Activated naive CD4-positive, alpha-beta T cell treated with anti-CD3 and anti-CD28 coated beads, Interleukin-2, amount 50 U/mL, for 24 hours (primary cell): ENCODE data around the gene SYNE1.
"Not testable (repeated sequence)": the region's sequence is repeated elsewhere in the genome, so short reads cannot be mapped to it uniquely, and the experiment has no call there.

Experiments
- H3K27ac Mint-ChIP-seq: one replicate; pipeline ENCODE4 v1.8.0; 2021; ENCODE audit warnings: mild to moderate bottlenecking, mixed read lengths
- H3K27me3 Mint-ChIP-seq: one replicate; pipeline ENCODE4 v1.8.0; 2021; ENCODE audit warnings: mixed read lengths
- H3K36me3 Mint-ChIP-seq: one replicate; pipeline ENCODE4 v1.8.0; 2021; ENCODE audit warnings: mixed read lengths
- H3K4me1 Mint-ChIP-seq: one replicate; pipeline ENCODE4 v1.8.0; 2021; ENCODE audit warnings: mixed read lengths
- H3K4me3 Mint-ChIP-seq: one replicate; pipeline ENCODE4 v1.8.0; 2021; ENCODE audit warnings: mild to moderate bottlenecking, mixed read lengths
- H3K9me3 Mint-ChIP-seq: one replicate; pipeline ENCODE4 v1.8.0; 2021; ENCODE audit warnings: mixed read lengths

Gene SYNE1

GRCh38 chr6:152492281-152492680 is 144.9 kb downstream of the SYNE1 start:
- H3K27me3 Mint-ChIP-seq, H3K36me3 Mint-ChIP-seq, H3K27ac Mint-ChIP-seq, H3K4me3 Mint-ChIP-seq, H3K4me1 Mint-ChIP-seq, H3K9me3 Mint-ChIP-seq: not testable (repeated sequence)

GRCh38 chr6:152491501-152491900 is 145.7 kb downstream of the SYNE1 start:
- H3K27me3 Mint-ChIP-seq, H3K36me3 Mint-ChIP-seq, H3K4me1 Mint-ChIP-seq, H3K9me3 Mint-ChIP-seq, H3K27ac Mint-ChIP-seq, H3K4me3 Mint-ChIP-seq: not testable (repeated sequence)

DNA sequence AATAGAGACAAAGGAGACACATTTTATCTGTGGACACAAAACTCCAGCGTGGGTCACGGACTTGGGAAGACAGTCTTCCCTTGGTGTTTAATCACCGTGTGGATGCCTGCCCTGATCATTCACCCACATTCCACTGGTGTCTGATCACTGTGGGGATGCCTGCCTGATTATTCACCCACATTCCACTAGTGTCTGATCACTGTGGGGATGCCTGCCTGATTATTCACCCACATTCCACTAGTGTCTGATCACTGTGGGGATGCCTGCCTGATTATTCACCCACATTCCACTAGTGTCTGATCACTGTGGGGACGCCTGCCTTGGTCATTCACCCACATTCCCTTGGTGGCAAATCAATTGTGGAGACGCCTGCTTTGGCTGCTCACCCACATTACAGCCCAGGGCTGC is 146.2 kb downstream of the SYNE1 start:
- not testable (repeated sequence) for H3K27ac Mint-ChIP-seq, H3K27me3 Mint-ChIP-seq, H3K9me3 Mint-ChIP-seq, H3K36me3 Mint-ChIP-seq, H3K4me1 Mint-ChIP-seq, H3K4me3 Mint-ChIP-seq

- Mint-ChIP-seq H3K4me3 (no peak overlapping the region), H3K27me3 (peaks cover 2% of the 10 kb centered on the region), H3K27ac (no peak overlapping the region), H3K4me1 (no peaks in the 10 kb centered on the region), H3K9me3 (no peaks in the 10 kb centered on the region), H3K36me3 (no peaks in the 10 kb centered on the region)
Measured at GRCh38 chr6:152484806-152485205, 152.4 kb downstream of the SYNE1 start.

DNA sequence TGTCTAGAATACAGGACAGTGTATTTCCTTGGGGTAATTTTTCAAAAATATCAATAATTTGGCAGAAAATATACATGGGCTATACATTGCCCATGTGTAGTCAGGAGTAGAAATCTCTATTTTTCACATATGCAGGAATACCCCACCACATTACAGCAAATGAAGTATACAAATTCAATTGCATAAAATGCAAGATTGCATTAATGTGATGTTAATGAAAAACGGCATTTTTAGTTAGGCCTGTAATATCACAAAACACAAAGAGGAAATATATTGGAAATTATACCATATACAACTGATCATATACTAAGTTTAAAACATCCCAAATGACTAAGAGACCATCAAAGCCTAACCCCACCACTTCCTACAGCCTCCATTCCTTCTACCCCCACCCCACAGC is 154.9 kb downstream of the SYNE1 start:
- Mint-ChIP-seq H3K36me3 (no peaks in the 10 kb centered on the region), H3K4me1 (no peaks in the 10 kb centered on the region), H3K27ac (no peak overlapping the region), H3K9me3 (no peaks in the 10 kb centered on the region), H3K27me3 (peaks cover 2% of the 10 kb centered on the region), H3K4me3 (no peak overlapping the region)

DNA sequence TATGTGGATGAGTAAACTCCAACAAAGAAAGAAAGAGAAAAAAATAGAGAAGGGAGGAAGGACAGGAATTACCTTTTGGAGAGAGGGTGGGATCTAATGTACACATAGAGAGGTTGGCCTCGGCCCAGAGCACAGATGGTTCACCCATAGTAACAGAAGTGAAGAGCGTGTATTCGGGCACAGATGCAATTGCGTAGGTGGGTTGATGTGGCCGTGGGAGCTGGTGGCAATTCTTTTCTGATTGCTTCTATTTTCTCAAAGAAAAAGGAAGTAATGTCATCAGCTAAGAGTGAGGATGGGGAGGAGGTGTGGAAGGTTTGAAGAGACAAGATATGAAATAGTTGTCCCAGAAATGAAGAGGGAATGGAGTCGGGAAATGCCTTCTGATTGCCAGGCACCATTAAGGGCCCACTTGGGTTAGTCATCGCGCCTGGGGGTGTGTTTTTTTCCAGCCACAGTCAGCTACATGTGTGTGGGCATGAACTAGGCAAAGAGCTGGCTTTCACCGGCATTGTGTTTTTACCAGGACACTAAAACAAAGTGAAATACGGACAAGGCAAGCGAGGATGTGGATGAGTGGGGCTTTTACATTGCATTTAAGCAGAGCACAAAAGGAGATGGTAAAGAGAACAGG is 158.7 kb downstream of the SYNE1 start:
- Mint-ChIP-seq H3K27ac (no peak overlapping the region), H3K9me3 (peaks cover 4% of the 10 kb centered on the region), H3K4me3 (no peak overlapping the region), H3K36me3 (no peaks in the 10 kb centered on the region), H3K4me1 (no peaks in the 10 kb centered on the region), H3K27me3 (peaks cover 4% of the 10 kb centered on the region)

DNA sequence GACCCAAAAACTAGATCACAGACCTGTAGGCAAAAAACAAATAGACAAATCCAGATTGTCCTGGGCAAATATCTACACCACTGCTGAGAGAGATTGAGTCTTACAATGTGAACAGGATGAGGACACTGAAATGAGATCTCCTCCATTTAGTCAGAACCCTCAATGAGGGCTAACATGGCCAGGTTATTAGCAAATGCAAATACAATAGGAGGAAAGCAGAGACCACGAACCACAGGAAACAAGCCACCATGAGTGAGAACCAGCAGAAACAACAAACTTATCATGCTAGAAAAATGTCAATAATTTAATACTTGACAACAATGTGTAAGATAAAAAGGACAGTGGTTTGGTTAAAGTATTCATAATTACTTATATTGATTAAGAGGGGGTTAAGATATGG is 162.8 kb downstream of the SYNE1 start:
- H3K27ac Mint-ChIP-seq: no peak overlapping the region
- H3K9me3 Mint-ChIP-seq: peaks cover 4% of the 10 kb centered on the region
- H3K4me1 Mint-ChIP-seq: no peaks in the 10 kb centered on the region
- peaks cover 6% of the 10 kb centered on the region for H3K27me3 Mint-ChIP-seq
- no peaks in the 10 kb centered on the region for H3K36me3 Mint-ChIP-seq
- no peak overlapping the region for H3K4me3 Mint-ChIP-seq

DNA sequence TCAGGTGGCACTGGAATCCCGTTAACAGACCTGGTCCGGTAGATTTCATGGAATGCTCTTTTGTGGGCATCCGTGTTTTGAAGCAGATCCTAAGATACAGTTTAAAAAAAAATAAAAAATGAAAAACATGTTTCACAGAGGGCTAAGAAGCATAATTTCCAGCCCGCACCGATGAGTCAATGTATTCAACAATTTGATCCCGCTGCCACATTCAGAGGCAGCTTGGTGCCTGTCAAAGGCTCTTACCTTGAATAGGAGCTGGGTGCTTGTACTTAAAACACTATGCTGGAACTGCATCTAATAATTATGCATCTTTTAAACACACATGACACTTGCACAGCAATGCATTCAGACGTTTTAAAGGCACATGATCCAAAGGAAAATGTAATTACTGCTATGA is 164.8 kb downstream of the SYNE1 start:
- H3K27ac Mint-ChIP-seq: no peak overlapping the region
- H3K9me3 Mint-ChIP-seq: peaks cover 4% of the 10 kb centered on the region
- H3K4me3 Mint-ChIP-seq: no peak overlapping the region
- no peaks in the 10 kb centered on the region for H3K36me3 Mint-ChIP-seq
- H3K27me3 Mint-ChIP-seq: peaks cover 6% of the 10 kb centered on the region
- no peaks in the 10 kb centered on the region for H3K4me1 Mint-ChIP-seq

DNA sequence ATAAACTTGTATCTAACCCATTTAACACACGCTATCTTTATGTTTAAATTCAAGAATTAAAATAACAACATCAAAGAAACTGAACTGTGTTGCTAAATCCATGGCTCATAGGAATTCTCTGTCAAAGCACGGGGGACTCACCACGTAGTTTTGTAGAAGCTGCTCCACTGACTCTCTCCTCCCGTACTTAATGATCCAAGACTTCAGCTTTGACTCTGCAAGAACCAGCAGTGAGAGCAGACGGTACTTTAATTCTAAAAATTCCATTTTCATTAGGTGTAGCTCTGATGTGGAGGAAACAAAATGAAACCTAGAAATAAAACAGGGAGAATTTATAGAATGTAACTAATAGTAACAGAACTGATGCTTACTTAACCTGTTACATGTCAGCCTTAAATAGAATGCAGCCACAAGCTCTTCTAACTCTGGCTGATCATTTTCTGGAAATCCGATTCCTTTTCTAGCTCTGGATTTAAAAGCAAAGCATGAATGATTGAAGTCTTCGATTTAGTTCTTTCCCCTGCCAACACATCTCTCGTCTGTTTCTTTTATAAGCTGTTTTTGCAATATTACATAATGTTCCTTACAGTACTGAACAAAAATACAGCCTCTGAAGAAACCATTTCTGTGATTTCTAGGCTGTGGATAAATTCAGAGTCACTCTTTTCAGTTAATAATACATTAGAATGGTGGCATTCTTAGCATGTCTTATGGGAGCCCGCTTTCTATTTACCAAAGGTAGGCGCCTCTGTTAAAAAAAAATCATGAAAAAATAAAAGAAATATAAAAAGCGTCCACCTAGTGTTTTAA is 165.5 kb downstream of the SYNE1 start:
- no peak overlapping the region for H3K27ac Mint-ChIP-seq
- no peaks in the 10 kb centered on the region for H3K36me3 Mint-ChIP-seq
- H3K9me3 Mint-ChIP-seq: peaks cover 4% of the 10 kb centered on the region
- peaks cover 6% of the 10 kb centered on the region for H3K27me3 Mint-ChIP-seq
- H3K4me3 Mint-ChIP-seq: no peak overlapping the region
- no peaks in the 10 kb centered on the region for H3K4me1 Mint-ChIP-seq

DNA sequence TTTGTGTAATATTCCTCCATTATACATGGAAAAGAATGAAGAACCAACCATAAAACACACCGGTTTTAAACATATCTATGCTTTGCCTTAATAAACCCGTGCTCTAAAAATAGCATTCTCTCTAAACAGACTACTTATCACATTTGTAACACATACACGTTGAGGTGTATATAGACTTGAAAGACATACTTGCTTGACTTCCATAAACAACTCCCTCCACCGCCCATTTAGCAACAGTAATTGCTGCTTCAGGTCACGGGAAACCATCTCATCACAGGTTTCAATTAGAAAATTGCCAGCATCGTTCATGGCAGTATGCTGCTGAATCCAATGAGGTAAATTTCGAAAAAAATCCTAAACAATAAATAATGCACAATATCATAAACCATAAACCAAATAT is 174.0 kb downstream of the SYNE1 start:
- no peak overlapping the region for H3K27ac Mint-ChIP-seq
- peaks cover 13% of the 10 kb centered on the region for H3K27me3 Mint-ChIP-seq
- peaks cover 12% of the 10 kb centered on the region for H3K4me1 Mint-ChIP-seq
- H3K4me3 Mint-ChIP-seq: no peak overlapping the region
- no peaks in the 10 kb centered on the region for H3K36me3 Mint-ChIP-seq
- H3K9me3 Mint-ChIP-seq: no peaks in the 10 kb centered on the region

- Mint-ChIP-seq H3K36me3 (no peaks in the 10 kb centered on the region), H3K4me3 (no peak overlapping the region), H3K27ac (no peak overlapping the region), H3K9me3 (no peaks in the 10 kb centered on the region), H3K4me1 (peaks cover 12% of the 10 kb centered on the region), H3K27me3 (peaks cover 13% of the 10 kb centered on the region)
Measured at GRCh38 chr6:152462716-152463115, 174.4 kb downstream of the SYNE1 start.

- H3K36me3 Mint-ChIP-seq: no peaks in the 10 kb centered on the region
- H3K27ac Mint-ChIP-seq: no peak overlapping the region
- H3K9me3 Mint-ChIP-seq: no peaks in the 10 kb centered on the region
- peaks cover 13% of the 10 kb centered on the region for H3K27me3 Mint-ChIP-seq
- H3K4me3 Mint-ChIP-seq: no peak overlapping the region
- H3K4me1 Mint-ChIP-seq: peaks cover 12% of the 10 kb centered on the region
Measured at GRCh38 chr6:152461556-152461955, 175.6 kb downstream of the SYNE1 start.

GRCh38 chr6:152458648-152459644 is 178.2 kb downstream of the SYNE1 start:
- H3K9me3 Mint-ChIP-seq: no peaks in the 10 kb centered on the region

DNA sequence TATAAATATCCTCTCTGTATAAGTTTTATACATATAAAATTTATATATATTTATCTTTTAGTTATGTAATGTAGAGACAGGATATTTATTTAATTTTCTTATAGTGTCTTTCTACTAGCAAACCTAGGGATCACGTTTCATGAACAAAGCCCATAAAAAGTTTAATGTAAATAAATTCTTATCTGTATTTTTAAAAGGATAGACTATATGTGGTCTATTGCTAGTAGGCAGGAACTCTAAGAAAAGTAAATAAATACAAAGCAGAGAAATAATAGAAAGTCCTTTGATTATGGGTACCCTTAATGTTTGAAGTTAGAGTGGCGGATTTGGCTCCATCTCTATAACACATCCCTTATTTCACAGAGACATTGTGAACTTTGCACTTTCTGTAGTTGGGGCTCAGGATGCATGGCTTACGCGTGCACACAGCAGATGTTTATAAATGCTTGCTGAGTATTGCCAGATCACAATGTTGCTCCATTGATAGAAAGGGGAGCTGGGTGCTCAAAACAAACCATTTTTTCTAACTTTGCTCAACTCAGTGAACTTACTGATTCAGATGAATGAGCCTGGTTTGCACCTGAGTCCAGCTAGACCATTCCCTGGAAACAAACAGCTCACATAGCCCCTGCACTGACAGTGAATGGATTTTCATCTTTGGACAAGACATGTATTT is 179.1 kb downstream of the SYNE1 start:
- Mint-ChIP-seq H3K9me3 (no peaks in the 10 kb centered on the region), H3K27ac (no peak overlapping the region), H3K4me3 (no peak overlapping the region), H3K4me1 (peaks cover 9% of the 10 kb centered on the region), H3K36me3 (no peaks in the 10 kb centered on the region), H3K27me3 (peaks cover 9% of the 10 kb centered on the region)

More at GRCh38 chr6:152458648-152459644, 178.2 kb downstream of the SYNE1 start:
- H3K4me3 Mint-ChIP-seq: no peak overlapping the region
- H3K27me3 Mint-ChIP-seq: peaks cover 11% of the 10 kb centered on the region
- peaks cover 12% of the 10 kb centered on the region for H3K4me1 Mint-ChIP-seq
- no peak overlapping the region for H3K27ac Mint-ChIP-seq
- no peaks in the 10 kb centered on the region for H3K36me3 Mint-ChIP-seq

DNA sequence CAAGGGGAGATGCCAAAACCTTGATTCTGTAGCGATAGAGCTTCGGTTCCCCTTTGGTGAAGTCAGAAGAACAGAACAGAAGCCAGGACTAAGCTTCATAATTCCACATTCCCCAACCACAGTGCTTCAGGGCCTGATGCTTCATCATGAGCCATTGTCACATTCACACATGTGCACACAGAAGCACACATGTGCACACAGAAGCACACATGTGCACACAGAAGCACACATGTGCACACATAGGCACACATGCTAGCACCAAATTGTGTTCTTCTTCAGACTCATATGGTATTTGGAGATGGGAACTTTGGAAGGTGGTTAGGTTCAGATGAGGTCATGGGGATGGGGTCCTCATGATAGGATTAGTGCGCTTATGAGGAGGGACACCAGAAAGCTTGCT is 183.2 kb downstream of the SYNE1 start:
- Mint-ChIP-seq H3K9me3 (no peaks in the 10 kb centered on the region), H3K4me3 (no peak overlapping the region), H3K27me3 (peaks cover 10% of the 10 kb centered on the region), H3K27ac (no peak overlapping the region), H3K4me1 (no peaks in the 10 kb centered on the region), H3K36me3 (no peaks in the 10 kb centered on the region)
